Stimulated activated CD4-positive, alpha-beta T cell treated with anti-CD3 and anti-CD28 coated beads, Interleukin-4, amount 100 ng/mL, for 24 hours (primary cell): ENCODE measurements around the gene KIAA1671.

Experiments used
- DNase-seq: peaks from one replicate; pipeline ENCODE4 v3.0.0-alpha.2; 2020

Gene KIAA1671

DNA sequence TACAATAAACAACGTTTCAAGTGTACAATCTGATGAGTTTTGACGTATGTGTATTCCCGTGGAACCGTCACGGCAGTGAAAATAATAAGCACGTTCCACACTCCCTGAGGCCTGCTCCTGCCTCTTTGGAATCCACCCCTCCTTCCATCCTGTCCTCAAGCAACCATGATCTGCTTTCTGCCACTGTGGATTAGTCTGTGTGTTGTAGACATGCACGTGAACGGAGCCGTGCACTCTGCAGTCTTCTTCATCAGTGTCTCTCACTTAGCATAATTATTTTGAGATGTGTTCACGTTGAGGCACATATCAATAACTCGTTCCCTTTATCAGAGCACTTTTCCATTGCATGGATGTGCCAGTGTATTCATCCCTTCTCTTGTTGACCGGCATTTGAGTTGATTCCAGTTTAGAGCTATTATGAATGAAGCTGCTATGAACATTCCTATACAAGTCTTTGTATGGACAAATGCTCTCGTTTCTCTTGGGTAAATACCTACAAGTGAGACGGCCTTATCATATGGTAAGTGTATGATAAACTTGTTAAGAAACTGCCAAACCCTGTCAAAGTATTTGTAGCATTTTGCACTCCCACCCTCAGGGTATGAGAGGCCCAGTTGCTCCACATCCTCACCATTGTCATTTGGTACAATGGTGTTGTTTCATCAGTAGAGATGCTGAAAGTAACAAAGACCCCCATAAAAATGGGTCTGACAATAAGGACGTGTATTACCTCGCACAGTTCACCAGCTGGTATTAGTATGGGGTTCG, 144.3 kb downstream of the KIAA1671 start:
- DNase-seq = no peak

DNA sequence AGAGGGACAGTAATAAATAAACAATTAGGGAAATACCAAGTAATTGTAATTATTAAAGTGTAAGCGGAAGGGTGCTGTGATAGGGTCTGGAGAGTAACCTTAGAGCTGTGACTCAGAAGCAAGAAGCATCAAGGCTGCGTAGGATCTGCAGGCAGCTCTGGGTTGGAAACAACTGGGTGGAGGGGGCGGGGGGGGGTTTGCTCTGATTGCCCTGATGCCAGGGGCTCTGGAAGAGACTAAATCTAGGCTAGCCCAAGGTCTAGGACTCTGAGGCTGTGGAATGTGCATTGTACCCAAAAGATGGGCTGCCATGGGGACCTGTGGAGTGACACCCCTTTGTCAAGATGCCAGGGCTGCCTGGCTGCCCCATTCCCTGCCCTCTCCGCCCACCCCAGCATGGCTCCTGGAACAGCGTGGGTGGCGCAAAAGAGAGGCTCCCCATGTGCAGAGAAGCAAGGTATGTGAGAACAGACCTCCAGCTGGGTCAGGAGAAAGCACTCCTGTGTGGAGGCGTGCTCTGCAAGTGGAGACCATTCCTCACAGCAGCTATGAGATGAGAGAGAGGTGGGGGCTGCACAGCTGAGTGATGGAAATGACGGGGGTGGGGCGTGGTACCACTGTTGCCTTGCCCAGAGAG, 146.0 kb downstream of the KIAA1671 start:
- no peak for DNase-seq

DNA sequence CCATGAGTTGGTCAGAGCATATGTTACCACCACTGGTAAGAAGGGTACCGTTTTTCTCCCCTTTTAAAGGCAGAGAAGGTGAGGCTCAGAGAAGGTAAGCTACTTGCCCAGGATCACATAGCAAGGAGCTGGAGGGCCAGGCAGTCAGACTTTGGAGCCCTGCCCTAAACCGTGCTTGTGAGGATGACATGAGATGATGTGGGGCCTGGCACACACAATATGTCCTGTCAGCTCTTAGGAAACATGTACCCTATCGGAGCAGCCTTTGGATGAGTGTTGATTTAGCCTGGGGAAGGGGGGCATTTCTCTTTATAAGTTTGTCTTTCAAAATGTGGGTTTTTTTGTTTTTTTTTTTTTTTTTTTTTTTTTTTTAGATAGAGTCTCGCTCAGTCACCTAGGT, 146.7 kb downstream of the KIAA1671 start:
- DNase-seq = no peak

DNA sequence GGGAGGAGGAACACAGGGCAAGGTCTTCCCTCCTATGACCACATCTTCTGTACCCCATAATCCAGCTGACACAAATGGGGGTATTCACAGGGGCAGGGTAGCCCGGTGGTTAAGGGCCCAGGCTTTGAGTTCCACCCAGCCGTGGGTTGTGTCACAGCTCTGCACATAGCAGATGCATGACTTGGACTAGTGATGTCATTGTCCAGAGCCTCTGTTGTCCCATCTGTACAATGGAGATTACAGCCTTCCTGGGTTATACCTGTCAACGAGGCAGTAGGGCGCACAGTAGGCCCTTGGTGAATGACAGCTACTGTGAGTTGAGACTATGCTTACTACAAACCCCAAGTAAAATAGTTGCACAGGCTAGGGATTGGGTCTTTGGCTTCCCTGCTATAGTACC, 147.9 kb downstream of the KIAA1671 start:
- DNase-seq = no peak

DNA sequence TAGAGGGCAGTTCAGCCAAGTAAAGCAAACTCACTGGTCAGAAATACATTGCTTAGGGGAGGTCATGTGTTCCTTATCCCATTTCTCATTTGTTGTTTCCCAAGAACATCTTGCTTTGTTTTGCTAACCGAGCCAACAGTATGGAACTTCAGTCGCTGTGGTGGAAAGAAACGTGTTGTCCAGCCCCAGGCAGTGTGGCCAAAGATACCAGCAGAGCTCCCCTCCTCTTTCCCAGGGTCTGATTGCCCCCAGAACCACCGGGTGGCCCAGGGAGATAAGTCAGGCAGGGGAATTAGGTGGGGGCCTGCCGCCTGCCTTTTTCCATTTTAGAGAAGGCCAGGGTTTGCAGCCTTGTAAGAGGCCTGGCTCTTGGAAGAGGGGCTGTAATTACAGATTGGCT, 148.4 kb downstream of the KIAA1671 start:
- no peak for DNase-seq

DNA sequence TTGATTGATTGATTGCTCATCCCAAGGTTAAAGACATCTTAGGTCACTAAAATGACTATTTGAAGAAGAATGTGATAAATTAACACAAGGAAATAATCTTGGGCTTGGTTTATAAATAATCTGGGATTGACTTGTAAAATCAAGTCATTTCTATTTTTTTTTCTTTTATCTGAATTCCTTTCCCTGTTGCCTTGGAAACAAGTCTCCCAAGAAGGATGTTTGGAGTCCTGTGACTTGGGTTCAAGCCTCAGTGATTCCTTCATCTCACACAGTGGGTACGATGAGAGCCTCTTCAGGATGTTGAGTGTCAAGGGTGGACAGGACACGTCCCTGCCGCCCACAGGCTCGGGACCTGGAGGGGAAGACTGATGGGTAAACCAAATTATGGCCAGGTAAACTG, 149.0 kb downstream of the KIAA1671 start:
- DNase-seq = no peak

DNA sequence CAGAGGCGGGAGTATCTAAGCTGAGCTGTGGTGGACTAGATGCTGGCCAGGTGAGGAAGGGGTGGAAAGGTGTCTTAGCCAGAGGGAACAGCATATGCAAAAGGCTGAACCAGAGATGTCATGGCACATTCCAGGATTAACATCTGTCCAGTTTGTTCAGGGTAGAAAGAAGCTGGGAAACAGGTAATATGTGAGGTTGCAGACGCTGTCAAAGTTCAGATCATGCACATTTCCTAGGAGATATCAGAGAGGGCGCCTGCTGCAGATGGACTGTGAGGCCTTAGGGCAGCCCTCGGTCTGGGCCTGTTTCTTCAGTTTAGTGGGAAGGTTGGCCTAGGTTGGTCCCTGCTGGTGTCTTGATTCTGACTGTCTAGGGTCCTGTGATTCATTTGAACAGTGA, 149.5 kb downstream of the KIAA1671 start:
- no peak for DNase-seq

DNA sequence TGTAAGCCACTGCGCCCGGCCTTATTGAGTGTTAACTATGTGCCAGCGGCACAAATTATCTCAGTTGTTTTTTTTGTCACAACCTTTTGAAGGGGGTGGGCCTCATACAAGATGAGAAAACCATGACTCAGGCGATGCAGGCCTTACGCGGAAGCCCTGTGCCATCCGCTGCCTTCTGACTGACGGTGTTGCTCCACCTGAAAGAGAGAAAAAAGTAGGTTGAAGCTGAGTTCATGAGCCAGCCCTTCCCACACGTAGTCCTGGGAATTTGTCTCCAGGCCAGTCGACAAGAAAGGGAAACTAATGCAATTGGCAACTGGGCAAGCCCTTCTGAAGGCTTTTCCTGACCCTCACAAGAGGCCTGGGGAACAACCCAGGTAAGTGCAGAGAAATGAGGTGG, 150.2 kb downstream of the KIAA1671 start:
- DNase-seq = no peak

DNA sequence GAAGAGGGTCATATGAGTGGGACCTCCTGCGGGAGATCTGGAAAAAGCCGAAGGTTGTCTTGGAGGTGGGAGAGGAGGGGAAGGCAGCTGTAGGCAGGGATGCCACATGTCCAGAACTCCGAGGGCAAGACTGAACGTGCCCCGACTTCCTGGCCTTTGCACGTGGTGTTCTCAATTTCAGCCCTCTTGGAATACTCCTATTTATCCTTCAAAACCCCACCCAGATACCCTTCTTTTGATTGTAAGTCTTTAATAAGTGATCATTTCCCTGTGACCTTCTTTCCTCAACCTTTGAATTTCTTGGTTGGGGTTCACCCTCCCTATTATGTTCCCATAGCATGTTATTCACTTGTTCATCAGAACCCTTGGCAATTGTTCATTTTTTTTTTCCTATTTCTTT, 151.9 kb downstream of the KIAA1671 start:
- DNase-seq = no peak

DNA sequence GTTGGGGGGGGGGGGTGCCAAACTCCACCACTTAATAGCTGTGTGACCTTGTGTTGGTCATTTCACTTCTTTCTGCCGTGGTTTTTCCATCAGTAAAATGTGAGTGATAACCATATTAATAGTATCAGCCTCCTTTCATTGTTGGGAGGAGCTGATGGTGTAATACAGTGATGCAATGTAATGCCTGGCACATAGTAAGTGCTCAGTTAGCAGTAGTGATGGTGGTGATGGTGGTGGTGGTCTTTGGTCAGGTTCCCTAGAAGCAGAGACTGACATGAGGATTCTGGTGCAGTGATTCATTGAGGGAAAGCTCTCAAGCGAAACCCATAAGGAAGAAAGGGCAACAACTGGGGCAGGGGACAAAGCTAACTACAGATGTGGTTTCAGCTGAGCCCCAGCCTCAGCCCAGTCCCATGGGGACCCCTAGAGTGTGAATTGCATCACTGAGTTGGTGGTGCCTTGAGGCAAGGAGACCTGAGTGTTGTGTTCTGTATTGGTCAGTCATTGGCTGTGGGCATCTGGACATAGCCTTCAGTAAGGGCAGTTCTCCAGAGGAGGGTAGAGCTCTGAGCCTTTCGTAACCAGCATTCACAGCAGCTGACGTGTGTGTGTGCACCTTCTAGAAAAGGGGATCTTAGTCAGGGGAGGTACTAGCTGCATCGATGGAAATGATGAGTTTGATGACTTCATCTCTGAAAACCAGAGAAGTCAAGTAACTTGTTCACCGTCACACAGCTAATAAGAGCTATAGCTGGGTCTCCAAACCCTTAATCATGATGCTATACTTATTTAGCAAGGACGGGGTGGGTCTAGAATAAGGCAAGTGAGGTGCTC, 153.5 kb downstream of the KIAA1671 start:
- DNase-seq = no peak

DNA sequence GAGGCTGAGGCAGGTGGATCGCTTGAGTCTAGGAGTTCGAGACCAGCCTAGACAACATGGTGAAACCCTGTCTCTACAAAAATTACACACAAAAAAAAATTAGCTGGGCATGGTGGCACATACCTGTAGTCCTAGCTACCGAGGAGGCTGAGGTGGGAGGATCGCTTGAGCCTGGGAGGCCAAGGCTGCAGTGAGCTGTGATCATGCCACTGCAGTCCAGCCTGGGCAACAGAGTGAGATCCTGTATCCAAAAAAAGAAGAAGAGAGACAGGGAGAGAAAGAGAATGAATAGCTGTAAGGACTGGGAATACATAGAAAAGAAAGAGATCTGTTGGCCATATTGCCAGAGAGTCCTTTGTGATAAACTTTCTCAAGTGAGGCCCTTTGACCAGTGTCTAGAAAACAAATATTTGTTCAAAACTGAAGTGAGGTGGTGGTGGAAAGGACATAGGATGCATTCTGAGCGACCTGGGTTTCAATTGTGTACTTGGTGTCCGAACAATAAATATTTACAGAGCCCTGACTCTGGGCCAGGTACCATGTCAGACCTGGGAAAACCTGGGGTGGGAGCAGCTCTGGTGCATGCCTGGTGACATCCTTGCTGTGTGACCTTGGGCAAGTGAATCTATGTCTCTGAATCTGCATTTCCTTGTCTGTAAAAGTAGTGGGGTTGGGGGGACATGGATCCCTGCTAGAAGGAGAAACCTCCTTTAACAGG, 157.5 kb downstream of the KIAA1671 start:
- no peak for DNase-seq

DNA sequence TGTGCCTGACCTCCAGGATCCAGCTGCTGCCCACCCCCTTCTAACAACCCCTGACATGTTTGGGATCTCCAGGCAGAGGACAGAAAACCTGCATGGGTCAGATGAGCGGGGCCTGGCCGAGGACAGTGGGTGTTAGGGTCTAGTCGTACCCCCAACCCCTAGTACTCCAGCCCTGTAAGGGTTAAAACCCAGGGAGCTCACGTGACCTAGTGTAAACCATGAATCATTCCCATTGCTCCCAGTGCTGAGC, 158.0 kb downstream of the KIAA1671 start:
- no peak for DNase-seq

DNA sequence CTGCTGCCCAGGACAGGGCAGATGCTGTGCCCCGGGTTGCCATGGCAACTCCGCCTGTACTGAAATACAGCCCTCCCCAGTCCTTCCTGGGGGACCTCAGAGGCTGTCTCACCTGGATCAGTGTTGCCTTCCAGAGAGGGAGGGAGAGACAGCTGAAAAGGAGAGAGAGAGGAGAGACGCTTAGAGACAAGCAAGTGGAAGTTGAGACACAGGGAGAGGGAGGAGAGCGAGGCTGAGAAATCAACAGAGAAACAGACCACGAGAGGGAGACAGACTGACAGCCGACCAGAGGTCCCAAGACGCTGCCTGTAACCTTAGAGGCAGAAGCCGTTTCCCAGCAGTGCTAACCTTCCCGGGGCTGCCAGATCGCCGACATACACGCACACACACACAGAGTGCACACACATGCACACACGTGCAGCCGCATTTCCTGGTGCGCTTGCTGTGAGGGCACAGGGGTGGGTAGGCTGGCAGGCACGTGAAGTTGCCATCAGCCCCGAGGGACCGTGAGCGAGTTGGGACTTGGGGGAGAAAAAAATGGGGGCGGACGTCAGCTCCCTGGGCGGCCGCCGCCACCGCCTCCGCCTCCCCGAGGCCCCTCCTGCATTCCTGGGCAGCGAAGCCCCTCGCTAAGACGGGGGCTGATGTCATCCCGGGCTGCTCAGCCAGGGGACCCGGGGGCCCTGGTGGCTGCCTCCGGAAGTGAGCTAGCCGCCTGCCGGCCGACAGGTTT, 158.5 kb downstream of the KIAA1671 start:
- peak; percentile 46 for DNase-seq

DNA sequence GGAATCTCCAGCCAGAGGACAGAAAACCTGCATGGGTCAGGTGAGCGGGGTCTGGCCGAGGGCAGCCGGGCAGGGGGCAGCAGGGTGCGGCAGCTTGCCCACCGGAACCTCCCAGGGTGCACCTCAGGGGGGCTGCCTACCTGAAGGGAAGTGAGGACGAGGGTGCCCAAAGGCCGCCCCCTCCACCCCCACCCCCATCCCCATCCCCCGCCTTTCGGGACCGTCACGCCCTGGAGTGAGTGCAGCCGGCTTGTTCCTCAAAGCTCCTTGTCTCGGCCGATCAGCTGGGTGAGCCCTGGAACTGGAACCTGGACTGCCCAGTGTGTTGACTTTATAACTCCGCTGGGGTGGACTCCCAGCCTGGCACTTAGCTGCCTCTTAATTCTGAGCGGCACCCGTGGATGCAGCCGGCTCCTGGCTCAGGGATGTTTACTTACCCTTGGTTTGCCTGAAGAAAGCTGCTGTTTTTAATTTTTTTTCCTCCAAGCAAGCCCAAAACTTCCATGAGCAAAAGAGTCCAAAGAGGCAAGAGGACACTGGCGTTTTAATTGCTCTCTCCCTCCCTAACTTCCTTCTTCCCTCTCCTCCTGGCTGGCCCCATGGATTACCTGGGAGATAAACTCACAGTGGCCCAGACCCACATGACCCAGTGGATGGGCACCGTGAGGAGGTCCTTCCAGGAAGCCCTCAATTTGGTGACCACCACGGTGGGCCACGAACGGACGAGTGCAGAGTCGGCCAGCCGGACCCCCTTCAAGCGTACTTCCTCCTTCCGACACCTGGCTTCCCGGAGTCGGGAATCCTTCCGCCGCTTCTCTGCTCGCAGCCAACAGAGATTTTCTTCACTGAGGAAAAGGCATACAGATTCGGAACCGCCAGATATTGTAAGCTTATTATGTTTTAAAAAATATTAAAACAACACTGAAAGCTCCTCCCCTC, 159.3 kb downstream of the KIAA1671 start:
- no peak for DNase-seq

DNA sequence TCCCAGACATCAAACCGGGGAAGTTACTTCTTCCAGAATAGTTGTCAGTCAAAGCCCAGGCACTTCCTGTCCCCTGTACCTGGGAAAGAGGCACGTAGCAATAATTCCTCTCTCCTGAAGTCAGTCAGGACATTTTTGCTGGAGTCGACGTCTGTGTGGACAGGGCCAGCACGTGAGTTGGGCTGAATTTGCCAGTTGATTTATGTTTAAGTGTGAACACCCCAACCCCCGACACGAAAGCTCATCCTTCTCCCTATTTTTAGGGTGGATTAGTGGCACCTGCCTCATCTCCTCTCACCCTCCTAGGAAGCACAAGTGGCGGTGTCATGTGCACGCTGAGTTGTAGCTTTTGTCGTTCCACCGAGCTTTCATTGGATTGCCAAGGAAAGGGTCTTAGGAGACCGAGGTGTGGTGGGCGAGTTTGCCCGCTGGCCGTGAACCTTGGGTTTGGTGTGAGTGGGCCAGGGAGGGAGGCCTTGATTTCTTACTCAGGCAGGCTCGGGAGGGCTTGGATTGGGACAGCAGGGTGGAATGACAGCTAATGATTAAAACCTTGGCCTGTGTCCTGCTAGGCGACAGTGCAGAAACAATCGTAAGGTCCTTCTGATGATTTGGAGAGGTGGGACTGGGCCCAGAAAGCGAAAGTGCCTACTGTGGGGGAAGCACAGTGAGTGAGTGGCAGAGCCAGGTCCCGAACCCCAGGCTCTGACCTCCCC, 160.2 kb downstream of the KIAA1671 start:
- no peak for DNase-seq

DNA sequence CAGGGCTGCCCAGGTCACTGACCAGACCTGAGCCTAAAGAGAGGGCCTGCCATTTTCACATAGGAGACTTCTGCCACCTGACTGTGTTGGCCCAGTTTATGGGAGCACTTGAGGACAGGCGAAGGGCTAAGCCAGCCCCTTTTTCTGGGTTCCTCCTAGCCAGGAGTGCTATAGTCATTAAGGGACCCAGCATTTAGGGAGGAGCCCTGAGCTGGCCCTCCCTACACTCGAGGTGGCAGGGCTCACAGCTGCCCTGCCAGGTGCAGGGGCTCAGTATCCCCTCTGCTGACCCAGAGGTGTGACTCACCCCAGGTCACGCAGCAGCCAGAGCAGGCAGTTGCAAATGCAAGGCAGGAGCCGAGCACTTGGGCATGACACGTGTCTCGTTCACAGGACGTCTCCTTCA, 160.8 kb downstream of the KIAA1671 start:
- DNase-seq = no peak

DNA sequence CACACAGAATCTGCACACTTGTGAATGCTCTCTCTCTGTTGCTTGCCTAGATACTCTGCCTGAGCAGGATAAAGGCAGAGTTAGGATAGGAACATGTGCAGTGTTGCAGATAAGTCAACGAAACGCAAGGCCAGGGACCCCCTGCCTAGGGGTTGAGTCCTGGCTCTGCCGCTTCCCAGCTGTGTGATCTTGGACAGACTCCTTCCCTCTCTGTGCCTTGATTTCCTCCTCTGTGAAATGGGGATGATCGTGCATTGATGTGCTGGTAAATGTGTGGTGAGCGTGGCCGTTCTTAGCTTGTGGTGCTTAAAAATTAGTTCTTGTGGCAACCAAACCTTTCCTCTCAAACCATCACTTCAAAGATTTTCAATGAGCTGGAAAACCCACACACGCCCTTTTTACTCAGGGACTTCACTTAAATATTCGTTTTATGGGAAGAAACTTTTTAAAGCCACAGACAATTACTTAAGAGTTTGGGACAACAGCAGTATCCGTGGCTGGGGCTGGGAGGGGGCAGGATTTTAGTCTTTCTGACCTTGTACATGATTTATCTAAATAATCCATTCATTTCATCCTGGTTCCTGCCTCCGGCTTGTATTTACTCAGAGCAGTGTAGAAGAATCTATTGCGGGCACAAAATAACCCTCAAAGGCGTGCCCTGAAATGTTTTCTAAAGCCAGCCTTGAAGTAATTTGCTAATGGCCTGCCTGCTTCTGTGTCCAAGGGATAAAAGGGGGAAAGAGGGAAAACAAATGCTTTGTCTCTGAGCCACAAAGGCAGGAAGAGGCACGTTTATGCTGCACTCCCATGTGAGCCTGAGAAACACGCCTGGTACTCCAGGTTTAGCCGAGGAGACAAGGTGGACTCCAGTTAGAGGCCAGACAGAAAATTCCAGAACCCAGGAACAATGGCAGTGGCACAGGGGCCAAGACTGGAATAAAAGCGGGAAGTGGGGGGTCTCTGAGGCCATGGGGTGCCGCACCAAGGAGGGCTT, 162.2 kb downstream of the KIAA1671 start:
- no peak for DNase-seq

DNA sequence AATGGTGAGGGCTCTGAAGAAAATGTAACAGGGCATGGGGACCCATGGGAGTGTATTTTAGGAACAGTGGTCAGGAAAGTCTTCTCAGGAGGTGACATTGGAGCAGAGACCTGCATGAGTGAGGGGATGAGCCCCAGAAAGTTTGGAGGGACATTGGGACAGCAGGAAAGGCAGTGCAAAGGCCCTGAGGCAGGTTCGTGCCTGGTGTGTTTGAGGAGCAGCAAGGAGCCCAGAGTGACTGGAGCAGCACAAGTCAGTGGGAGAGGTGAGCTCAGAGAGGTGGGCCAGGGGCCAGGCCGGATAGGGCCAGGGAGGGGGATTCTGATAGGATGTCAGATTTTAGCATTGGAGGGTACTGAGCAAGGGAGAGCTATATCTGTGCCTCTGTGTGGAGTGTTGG, 167.1 kb downstream of the KIAA1671 start:
- DNase-seq = no peak

DNA sequence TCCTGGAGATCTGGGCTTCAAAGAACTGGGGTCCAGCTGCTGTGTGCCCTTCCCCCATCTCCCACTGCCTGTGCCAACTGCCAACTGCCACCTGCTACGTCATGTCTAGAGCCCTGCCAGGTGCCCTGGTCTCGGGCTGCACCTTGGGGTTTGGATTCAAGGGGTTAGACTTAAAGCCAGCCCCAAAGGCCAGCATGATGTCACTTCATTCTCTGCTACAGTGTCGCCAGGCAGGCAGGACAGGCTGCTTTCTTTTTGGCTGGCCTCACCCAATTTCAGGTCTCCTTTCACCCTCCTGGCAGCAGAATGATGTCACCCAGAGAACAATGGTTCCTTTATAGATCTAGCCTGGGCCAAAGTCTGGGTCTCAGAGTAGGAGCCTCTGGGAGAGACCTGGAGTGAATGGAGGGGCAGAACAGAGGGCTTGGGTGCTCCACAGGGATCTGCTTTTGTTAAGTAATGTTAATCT, 167.6 kb downstream of the KIAA1671 start:
- no peak for DNase-seq
